Inferior parietal cortex (tissue), 1 donor: ENCODE results near the gene TTBK1.

Experiments used
- DNase-seq: peaks from one replicate; pipeline ENCODE4 v3.0.0-alpha.2; 2016; ENCODE audit errors: extremely low spot score

TTBK1 gene

DNA sequence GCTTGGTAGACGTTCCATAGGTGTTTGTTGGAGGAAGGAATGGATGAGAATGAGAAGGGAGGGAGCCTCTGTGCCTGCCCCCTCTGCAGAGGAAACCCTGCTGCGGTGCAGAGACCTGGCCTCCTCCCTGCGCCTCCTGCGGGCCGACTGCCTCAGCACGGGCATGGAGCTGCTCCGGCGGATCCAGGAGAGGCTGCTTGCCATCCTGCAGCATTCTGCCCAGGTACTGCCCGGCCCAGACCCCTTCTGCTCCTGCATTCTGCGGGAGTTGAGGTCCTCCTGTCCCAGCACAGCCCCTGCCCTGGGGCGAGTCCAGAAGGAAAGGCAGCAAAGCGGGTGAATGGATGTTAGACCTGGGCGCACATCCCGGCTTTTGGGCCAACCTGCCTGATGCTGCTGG lies 20.1 kb upstream of the TTBK1 start:
- DNase-seq, result no peak

DNA sequence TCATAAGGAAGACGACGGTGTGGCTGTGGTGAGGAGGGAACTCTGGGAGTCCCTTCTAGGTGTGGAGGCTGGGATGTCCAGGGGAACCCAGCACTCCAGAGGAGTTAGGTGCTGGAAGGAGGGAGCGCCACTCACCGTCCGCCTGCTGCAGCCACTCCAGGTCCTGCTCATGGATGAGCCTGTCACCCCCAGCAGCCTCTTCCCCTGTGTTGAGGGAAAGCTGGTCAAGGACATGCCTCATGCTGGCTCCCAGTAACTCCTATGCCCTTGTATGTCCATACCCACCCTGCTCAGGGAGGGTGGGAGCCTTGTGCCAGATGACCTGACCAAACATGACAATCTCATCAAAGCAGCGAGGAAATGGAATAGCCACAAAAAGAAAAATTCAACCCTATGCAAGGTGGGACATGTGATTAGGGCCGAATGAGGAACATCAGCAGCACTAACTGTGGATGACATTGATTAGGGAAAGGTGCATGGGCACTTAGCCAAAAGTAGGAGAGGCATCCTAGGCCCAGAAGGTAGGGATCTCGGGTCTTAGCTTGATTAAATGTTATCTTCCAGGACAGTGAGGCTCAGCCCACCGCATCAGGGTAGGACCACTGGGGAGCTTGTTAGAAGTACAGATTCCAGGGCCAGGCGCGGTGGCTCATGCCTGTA lies 17.0 kb upstream of the TTBK1 start:
- no peak for DNase-seq

GRCh38 chr6:43228951-43229802 lies 14.1 kb upstream of the TTBK1 start, which contains the start of gene DNPH1:
Gene DNPH1 (minus strand): TSS chr6:43229481. CDS start chr6:43229456, 25 bp downstream.
- DNase-seq, result peak; percentile 73

- no peak for DNase-seq
Measured at GRCh38 chr6:43229803-43230620, 13.3 kb upstream of the TTBK1 start.

GRCh38 chr6:43231053-43231452 lies 12.2 kb upstream of the TTBK1 start:
- no peak for DNase-seq

DNA sequence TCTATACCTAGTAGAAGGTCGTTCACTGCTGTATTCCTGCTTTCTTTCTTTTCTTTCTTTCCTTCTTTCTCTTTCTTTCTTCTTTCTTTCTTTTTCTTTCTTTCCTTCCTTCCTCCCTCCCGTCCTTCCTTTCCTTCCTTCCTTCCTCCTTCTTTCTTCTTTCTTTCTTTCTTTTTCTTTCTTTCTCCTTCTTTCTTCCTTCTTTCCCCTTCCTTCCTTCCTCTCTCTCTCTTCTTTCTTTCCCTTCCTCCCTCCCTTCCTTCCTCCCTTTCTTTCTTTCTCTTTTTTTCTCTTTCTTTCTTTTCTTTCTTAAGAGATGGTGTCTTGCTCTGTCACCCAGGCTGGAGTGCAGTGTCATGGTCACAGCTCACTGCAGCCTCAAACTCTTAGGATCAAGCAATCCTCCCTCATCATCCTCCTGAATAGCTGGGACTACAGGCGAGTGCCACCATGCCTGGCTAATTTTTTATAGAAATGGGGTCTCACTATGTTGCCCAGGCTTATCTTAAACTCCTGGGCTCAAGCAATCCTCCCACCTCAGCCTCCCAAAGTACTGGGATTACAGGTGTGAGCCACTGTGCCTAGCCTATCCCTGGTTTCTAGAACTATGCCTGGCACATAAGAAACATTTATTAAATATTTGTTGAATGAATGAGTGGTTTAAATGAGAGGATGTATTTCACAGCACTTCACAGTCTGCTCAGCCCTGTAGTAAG lies 11.4 kb upstream of the TTBK1 start:
- DNase-seq, result no peak

DNA sequence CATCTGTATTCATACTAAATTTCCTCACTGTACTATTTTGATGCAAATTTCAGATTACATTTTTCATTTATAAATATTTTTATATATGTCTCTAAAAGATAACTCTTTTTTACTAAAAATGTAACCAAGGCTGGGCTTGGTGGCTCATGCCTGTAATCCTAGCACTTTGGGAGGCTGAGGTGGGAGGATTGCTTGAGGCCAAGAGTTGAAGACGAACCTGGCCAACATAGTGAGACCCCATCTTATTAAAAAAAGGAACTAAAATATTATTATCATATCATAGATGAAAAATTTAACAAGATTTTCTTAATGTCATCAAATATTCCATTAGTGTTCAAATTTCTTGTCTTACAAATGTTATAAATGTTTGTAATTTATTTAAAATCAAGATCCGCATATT lies 7.4 kb upstream of the TTBK1 start:
- no peak for DNase-seq

- no peak for DNase-seq
Measured at GRCh38 chr6:43239054-43239453, 4.2 kb upstream of the TTBK1 start.

- no peak for DNase-seq
Measured at GRCh38 chr6:43240950-43241349, 2.3 kb upstream of the TTBK1 start.

DNA sequence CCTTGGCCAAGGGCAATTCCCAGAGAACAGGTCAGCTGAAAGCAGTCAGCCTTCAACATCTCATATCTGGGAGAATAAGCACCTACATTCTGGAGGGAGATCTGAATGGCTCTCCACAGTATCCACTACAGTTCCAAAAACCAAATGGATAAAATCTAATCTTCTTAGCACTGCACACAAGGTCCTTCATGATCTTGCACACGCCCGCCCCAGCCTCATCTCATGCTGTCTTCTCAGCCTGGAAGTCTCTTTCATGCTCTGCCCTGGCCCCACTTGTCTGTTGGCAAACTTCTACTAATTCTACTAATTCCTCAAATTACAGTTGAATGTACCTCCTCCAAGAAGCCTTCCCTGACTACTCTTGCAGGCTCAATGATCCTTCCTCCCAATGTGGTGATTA lies 1.8 kb upstream of the TTBK1 start:
- DNase-seq, result no peak

GRCh38 chr6:43243664-43244321 lies 512 bp downstream of the TTBK1 start:
- no peak for DNase-seq

- peak; percentile 64 for DNase-seq
Measured at GRCh38 chr6:43246301-43247113, 3.2 kb downstream of the TTBK1 start.

DNA sequence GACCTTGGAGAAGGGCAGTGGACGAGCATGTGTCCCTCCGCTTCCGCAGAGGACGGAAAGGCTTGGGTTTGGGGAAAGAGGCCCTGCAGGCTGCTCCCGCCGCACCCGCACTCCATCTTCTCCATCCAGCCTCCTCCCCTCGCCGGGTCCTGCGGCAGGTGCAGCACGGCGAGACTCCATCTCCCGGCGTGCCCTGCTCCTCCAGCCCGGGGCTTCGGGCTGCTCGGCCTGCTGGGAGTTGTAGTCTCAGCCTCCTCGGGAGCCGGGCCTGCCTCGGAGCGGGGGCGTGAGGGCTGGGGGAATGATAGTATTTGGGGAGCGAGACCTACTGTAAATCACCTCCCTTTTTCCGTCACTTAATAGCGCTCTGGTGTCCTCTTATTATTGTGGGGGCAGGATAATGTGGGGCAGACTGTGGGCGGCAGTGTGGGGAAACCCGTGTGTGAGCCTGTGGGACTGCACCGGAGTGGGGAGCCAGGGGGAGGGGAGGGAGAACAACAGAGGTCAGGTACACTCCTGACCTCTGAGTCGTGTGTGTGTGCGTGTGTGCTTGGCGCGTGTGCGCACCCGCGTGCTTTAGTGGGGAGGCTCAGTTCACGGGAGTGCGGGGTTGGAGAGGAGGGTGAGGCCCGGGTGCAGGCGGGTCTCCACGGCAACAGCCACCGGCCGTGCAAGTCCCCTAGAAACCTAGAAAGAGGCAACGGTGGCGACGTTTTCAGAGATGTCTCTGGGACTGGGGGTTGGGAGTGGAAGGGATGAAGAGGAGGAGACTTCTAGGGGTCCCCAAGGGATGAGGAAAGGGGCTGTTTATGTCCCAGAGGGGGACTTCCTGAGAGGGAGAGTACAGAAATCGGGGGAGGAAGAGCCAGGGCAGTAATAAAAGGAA lies 4.1 kb downstream of the TTBK1 start:
- DNase-seq, result peak; percentile 80

DNA sequence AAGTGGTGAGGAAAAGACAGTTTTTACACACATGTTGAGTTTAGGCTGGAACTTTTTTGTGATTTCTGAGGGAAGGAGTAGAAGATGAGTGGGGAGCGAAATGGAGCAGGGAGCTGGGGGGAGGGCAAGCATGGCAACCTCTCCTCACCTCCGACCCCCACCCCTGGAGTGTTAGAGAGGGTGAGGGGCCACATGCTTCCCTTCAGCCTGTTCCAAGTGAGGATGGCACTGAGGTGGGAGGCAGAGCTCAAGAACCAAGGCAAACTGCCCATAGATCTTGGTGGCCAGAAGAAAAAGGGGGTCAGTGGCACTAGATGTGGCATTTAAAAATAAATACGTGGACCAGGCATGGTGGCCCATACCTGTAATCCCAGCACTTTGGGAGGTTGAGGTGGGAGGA lies 4.8 kb downstream of the TTBK1 start:
- DNase-seq, result no peak

- no peak for DNase-seq
Measured at GRCh38 chr6:43248791-43249190, 5.5 kb downstream of the TTBK1 start.

DNA sequence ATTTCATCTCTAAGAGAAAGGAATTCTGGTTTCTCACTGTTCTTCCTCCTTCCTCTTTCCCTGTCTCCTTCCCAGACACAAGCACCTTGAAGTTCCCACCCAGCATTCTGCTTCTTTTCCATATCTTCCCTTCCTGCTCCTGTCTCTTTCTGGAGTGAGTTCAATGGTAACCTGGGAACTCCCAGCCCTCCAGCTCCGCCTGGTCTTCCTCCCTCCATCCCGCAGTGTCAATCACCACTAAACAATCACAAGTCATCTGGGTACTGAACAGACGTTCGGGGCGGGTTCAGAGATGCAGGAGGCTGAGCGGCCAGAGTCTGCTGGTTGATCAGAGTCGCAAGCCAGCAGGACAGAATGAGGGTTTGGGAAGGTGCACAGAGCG lies 7.7 kb downstream of the TTBK1 start:
- DNase-seq, result no peak

DNA sequence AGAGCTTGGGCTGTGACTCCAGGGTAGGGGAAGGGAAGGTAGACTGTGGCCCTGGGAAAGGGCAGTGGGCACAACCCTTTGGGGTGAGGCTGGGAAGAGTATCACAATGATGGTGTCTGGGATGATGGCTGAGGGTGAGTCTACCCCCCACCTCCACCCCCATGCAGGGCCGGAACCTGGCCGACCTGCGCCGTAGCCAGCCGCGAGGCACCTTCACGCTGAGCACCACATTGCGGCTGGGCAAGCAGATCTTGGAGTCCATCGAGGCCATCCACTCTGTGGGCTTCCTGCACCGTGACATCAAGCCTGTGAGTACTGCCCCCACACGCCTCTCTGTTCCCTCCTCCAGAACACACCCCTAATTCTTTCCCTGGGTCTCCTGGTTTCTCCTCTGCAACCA lies 10.1 kb downstream of the TTBK1 start:
- no peak for DNase-seq

DNA sequence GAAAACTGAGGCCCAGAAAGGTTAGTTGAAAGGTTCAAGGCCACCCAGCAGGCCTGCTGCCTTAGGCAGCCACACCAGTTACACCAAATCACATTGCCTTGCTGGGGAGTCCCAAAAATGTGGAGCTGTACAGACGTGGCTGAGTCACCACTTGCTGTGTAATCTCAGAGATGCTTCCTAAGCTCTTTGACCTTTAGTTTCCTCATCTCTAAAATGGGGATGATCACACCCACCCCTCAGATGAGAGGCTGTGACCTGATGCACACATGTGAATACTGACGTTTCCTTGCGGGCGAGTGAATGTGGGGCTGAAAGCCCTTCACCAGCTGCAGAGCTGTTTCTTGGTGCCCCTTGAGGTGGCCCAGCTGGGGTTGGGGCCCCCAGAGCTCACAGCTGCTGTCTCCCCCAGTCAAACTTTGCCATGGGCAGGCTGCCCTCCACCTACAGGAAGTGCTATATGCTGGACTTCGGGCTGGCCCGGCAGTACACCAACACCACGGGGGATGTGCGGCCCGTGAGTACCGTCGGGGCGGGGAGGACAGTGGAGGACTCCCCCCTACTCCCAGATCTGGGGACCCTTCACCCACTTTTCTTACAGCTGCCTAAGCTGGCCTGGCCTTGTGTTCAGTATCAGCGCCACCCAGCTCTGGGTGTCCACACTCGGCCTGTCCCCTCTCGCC lies 11.0 kb downstream of the TTBK1 start:
- DNase-seq, result no peak

DNA sequence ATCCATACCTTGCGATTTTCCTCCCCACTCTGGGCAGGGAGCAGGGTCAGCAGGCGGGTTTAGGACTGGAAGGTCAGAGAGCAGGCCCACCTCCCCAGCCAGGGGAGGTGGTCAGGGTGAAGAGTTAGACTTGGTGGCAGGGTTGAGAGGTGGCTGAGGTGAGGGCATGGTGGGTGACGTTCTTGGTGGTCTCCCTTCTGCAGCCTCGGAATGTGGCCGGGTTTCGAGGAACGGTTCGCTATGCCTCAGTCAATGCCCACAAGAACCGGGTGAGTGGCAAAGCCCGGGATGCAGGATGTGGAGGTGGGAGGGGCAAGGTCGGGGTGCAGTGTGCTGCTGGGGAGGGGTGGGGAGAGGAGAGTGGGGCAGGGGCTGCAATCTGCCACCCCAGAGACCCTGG lies 11.6 kb downstream of the TTBK1 start:
- DNase-seq, result no peak
